HFFc6 (cell line): Measurements from ENCODE around the gene COMP. TPM values are rescaled to one million over a fixed set of nuclear protein-coding genes. Genes with fewer than 3 reads are reported as not detected.

ENCODE experiments used
- DNase-seq: peaks from one replicate; pipeline ENCODE4 v3.0.0-alpha.2; 2018
- H3K27ac Mint-ChIP-seq: 2 replicates; pipeline ENCODE4 v1.8.0; 2020; ENCODE audit warnings: mild to moderate bottlenecking, mixed read lengths
- H3K27me3 Mint-ChIP-seq: 2 replicates; pipeline ENCODE4 v1.8.0; 2021; ENCODE audit warnings: mild to moderate bottlenecking, moderate library complexity, mixed read lengths; ENCODE audit not compliant: insufficient read depth
- H3K36me3 Mint-ChIP-seq: 2 replicates; pipeline ENCODE4 v1.8.0; 2021; ENCODE audit warnings: low read depth, mixed read lengths
- H3K4me1 Mint-ChIP-seq: 2 replicates; pipeline ENCODE4 v1.8.0; 2020; ENCODE audit warnings: low read depth, mixed read lengths
- H3K4me3 Mint-ChIP-seq: 2 replicates; pipeline ENCODE4 v1.8.0; 2020; ENCODE audit warnings: mild to moderate bottlenecking, moderate library complexity, mixed read lengths
- H3K9me3 Mint-ChIP-seq: 2 replicates; pipeline ENCODE4 v1.8.0; 2020; ENCODE audit warnings: mild to moderate bottlenecking, mixed read lengths
- total RNA-seq, 6 experiments: library from RNA; stranded (reverse); fragmentation: NEBNext Ultra II Directional; extraction: Animal tissue kit (Norgen Biotek cat#: 25700); gene quantifications; 2 replicates in 1 of 6; 3 replicates in 5 of 6; pipeline ENCODE4 v1.2.3, GENCODE V29; 2021
- TF ChIP-seq, protein P1 (sequence below): fragments of 200-600 bp; sonication (generic); IDR thresholded peaks from 2 replicates; pipeline ENCODE4 v1.5.0; 2021; ENCODE audit warnings: antibody characterized with exemption, mild to moderate bottlenecking

The COMP gene
- total RNA-seq, 6 experiments from 2014 or later: 0.67 to 6.1 (median 0.98) TPM

DNA sequence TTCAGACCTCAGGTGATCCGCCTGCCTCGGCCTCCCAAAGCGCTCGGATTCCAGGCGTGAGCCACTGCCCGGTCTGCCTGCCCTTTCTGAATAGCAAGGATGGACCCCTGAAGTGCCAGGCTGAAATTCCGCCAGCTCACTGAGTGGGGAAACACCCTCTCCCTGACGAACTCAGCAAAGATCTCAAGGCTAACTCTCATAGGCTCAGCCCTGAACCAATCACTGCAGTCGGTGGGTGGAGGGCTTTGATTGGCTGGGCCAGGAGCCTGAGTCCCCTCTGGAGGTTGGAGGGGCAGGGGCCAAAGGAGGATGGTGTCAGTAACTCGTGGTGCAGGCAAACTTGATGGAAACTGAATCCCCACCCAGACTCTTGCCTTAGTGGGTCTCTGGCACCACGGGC, 11.2 kb upstream of the COMP start:
- no peaks in the 10 kb centered on the region for H3K4me1 Mint-ChIP-seq
- H3K36me3 Mint-ChIP-seq: no peaks in the 10 kb centered on the region
- H3K9me3 Mint-ChIP-seq: no peaks in the 10 kb centered on the region
- TF ChIP-seq, protein P1, sequence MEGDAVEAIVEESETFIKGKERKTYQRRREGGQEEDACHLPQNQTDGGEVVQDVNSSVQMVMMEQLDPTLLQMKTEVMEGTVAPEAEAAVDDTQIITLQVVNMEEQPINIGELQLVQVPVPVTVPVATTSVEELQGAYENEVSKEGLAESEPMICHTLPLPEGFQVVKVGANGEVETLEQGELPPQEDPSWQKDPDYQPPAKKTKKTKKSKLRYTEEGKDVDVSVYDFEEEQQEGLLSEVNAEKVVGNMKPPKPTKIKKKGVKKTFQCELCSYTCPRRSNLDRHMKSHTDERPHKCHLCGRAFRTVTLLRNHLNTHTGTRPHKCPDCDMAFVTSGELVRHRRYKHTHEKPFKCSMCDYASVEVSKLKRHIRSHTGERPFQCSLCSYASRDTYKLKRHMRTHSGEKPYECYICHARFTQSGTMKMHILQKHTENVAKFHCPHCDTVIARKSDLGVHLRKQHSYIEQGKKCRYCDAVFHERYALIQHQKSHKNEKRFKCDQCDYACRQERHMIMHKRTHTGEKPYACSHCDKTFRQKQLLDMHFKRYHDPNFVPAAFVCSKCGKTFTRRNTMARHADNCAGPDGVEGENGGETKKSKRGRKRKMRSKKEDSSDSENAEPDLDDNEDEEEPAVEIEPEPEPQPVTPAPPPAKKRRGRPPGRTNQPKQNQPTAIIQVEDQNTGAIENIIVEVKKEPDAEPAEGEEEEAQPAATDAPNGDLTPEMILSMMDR: no peak
- H3K4me3 Mint-ChIP-seq: no peak overlapping the region
- no peak for DNase-seq
- peaks cover 6% of the 10 kb centered on the region for H3K27me3 Mint-ChIP-seq
- no peak overlapping the region for H3K27ac Mint-ChIP-seq

DNA sequence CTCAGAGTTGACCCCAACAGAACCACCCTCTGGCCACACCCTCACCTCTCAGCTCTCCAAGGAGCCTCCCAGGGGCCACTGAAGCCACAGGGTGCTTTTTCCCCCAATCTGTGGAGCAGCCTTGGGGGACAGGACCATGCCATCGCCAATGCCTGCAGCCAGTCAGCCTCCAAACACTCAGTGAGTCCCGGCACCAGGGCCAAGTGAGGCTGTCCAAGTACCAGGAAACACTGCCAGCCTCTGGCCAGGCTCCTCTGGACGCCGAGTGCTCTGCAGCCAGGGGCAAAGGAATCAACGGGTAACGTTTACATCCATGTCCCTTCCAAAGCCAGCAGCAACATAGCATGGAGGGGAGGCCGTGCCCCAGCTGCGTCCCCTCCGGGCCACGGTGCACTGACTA, 9.5 kb upstream of the COMP start:
- H3K4me3 Mint-ChIP-seq: no peak overlapping the region
- DNase-seq: no peak
- TF ChIP-seq, protein P1: no peak
- H3K4me1 Mint-ChIP-seq: peaks cover 6% of the 10 kb centered on the region; the same call in 1 of the 2 replicates
- no peaks in the 10 kb centered on the region for H3K9me3 Mint-ChIP-seq
- peaks cover 6% of the 10 kb centered on the region for H3K27me3 Mint-ChIP-seq
- H3K36me3 Mint-ChIP-seq: no peaks in the 10 kb centered on the region
- H3K27ac Mint-ChIP-seq: no peak overlapping the region

DNA sequence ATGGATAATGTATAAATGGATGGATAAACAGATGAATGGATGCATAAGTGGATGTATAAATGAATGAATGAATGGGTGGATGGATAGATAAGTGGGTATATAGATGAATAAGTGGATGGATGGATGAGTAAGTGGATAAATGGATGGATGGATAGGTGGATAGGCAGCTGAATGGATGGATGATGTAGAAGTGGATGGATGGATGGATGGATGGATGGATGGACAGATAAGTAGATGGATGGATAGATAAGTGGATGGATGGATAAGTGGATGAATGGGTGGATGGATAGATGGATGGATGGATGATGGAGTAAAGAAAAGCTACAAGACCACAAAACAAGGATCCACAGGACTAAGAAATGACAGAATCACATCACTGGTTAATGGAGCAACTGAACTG, 9.0 kb upstream of the COMP start:
- TF ChIP-seq, protein P1: no peak
- H3K36me3 Mint-ChIP-seq: no peaks in the 10 kb centered on the region
- H3K27me3 Mint-ChIP-seq: peaks cover 6% of the 10 kb centered on the region
- DNase-seq: no peak
- H3K9me3 Mint-ChIP-seq: no peaks in the 10 kb centered on the region
- H3K27ac Mint-ChIP-seq: no peak overlapping the region
- H3K4me3 Mint-ChIP-seq: no peak overlapping the region
- H3K4me1 Mint-ChIP-seq: peaks cover 6% of the 10 kb centered on the region; the same call in 1 of the 2 replicates

DNA sequence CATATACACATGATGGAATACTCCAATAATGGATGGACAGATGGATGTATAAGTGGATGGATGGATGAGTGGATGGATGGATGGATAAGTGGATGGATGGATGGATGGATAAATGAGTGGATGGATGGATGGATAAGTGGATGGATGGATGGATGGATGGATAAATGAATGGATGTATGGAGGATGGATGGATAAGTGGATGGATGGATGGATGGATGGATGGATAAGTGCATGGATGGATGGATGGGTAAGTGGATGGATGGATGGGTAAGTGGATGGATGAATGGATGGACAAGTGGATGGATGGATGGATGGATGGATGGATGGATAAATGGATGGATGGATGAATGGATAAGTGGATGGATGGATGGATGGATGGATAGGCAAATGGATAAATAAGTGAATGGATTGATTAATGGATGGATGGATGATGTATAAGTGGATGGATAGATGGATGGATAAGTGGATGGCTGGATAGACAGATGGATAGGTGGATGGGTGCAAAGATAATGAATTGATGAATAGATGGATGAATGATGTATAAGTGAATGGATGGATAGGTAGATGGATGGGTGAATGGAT, 8.4 kb upstream of the COMP start:
- no peak overlapping the region for H3K27ac Mint-ChIP-seq
- peaks cover 6% of the 10 kb centered on the region; the same call in 1 of the 2 replicates for H3K4me1 Mint-ChIP-seq
- no peak for DNase-seq
- TF ChIP-seq, protein P1: no peak
- no peaks in the 10 kb centered on the region for H3K36me3 Mint-ChIP-seq
- H3K9me3 Mint-ChIP-seq: no peaks in the 10 kb centered on the region
- peaks cover 6% of the 10 kb centered on the region for H3K27me3 Mint-ChIP-seq
- no peak overlapping the region for H3K4me3 Mint-ChIP-seq

DNA sequence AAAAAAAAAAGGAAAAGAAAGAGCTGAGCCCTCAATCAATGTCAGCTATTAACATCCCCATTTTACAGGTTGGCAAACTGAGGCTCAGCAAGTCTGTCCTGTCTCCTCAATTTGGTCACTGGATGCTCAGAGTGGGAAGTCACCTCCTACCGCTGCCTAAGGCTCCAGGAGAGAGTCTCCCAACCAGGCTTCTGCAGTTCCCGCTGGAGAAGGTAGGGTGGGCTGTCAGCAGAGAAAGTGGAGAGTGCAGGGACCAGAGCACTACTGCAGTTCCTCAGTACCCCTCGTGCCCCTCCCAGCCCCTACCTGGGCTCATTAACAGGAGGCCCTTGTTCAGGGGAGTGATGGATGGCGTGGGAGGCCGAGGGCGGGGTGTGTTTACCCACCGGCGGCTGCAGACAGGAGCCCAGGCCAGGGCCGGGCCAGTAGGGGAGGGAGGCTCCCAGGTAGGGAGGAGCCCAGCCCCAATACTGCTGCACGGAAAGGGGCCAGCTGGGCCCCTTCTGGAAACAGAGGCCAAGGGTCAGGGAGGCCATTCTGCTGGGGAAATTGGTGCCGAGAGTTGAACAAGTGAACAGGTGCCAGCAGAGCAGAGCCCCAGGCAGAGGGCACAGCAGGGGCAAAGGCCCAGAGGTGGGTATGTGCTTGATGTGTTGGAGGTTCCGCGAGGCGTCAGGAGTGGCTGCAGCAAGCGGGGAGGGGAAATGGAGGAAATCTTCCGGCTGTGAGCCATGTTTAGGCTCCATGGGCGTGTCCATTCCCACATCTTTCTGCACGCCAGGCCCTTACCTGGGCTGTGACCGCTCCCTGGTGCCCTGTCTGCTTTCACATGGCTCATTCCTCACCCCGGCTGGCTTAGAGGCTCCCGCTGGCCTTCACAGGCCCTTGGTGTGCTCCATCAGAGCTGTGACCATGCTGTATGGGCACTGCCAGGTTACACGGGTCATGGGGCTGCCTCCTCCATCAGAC, 7.6 kb upstream of the COMP start:
- no peaks in the 10 kb centered on the region for H3K9me3 Mint-ChIP-seq
- peaks cover 8% of the 10 kb centered on the region for H3K27me3 Mint-ChIP-seq
- no peaks in the 10 kb centered on the region for H3K36me3 Mint-ChIP-seq
- no peak overlapping the region for H3K4me3 Mint-ChIP-seq
- peaks cover 6% of the 10 kb centered on the region; the same call in 1 of the 2 replicates for H3K4me1 Mint-ChIP-seq
- no peak for DNase-seq
- H3K27ac Mint-ChIP-seq: no peak overlapping the region
- TF ChIP-seq, protein P1: peak; percentile 17; the same call in 1 of the 2 replicates
